ENCODE measurements around the gene ELAPOR1. TPM values are rescaled to one million over a fixed set of nuclear protein-coding genes. Genes with fewer than 3 reads are reported as not detected.

ELAPOR1 gene
- total and polyA plus RNA-seq, 2 of the 4 experiments (the other 2 are of a cell fraction), result 0.54 to 1.6 TPM

GRCh38 chr1:109111386-109112055 is 2.4 kb upstream of the ELAPOR1 start:
- H3K9me1 ChIP-seq (ENCODE audit: insufficient read depth, low read length), result no peaks in the 10 kb centered on the region
- H2BK15ac ChIP-seq (ENCODE audit: low read depth, low read length), result no peak overlapping the region
- no peaks in the 10 kb centered on the region for H4K20me1 ChIP-seq (ENCODE audit: insufficient read depth, low read length)
- no peak overlapping the region for H4K91ac ChIP-seq (ENCODE audit: insufficient read depth, low read depth, low read length)
- H3K14ac ChIP-seq (replicated peaks; ENCODE audit: low read depth, low read length), result no peak overlapping the region
- intact Hi-C loops (cut with micrococcal nuclease) (loop anchor here (1.0 to 5.0 kb wide), 4 partner anchors 103 to 287 kb away; partner anchors contain the start of gene CLCC1), dilution Hi-C loops (cut with HindIII; ENCODE audit: low sequenced_read_pairs, unreplicated experiment) (no loop called here), in situ Hi-C loops (cut with MboI; ENCODE audit: low sequenced_read_pairs) (no loop called here)
- H3K4ac ChIP-seq (ENCODE audit: low read depth, low read length), result no peak overlapping the region
- no peaks in the 10 kb centered on the region for H3K36me3 ChIP-seq (ENCODE audit: control insufficient read depth, insufficient read depth, low read length)
- CTCF ChIA-PET, result interaction anchor here (0.6 to 2.4 kb wide), 7 partner anchors 11 to 181 kb away, joined by 3 to 13 read pairs (median 3); partner anchors contain the start of gene TMEM167B
- H2AK9ac ChIP-seq (replicated peaks; ENCODE audit: low read depth, low read length, poor library complexity), result no peak overlapping the region
- H3K9me3 ChIP-seq (ENCODE audit: control insufficient read depth, insufficient read depth, low read length), result no peaks in the 10 kb centered on the region
- H3K56ac ChIP-seq (ENCODE audit: extremely low read depth, insufficient read depth, low read length), result no peak overlapping the region
- H2AFZ ChIP-seq (replicated peaks; ENCODE audit: low read length, poor library complexity), result no peak overlapping the region
- H4K5ac ChIP-seq (ENCODE audit: low read depth, low read length), result no peak overlapping the region
- TF ChIP-seq ELK1 (IDR thresholded peaks at IDR 0.05; ENCODE audit: borderline replicate concordance, low read depth, low read length) (no peak), CEBPB (IDR thresholded peaks at IDR 0.05; ENCODE audit: low read depth, low read length) (peak; percentile 58), RAD21 (IDR thresholded peaks at IDR 0.05; ENCODE audit: low read length) (no peak)
- H3K27ac ChIP-seq (ENCODE audit: insufficient read depth, low read length), result no peak overlapping the region
- H4K8ac ChIP-seq (ENCODE audit: low read depth in 2 of 2, low read length in 2 of 2), result no peak overlapping the region
- H3K79me1 ChIP-seq (ENCODE audit: low read depth in 1 of 2, low read length in 2 of 2), result no peaks in the 10 kb centered on the region
- 80% methylated on average over 1 of the region's 5 CpGs; no CpG with 5 or more reads in 1 of the 2 experiments for WGBS, 2 experiments (ENCODE audit: extremely low coverage in 2 of 2, insufficient read length in 1 of 2)
- no peak for ATAC-seq (ENCODE audit: low read depth)
- H3K4me3 ChIP-seq (ENCODE audit: insufficient read depth, low read depth, low read length), result no peak overlapping the region
- H3K4me1 ChIP-seq (ENCODE audit: control insufficient read depth, insufficient read depth, low read length), result peaks cover 2% of the 10 kb centered on the region; the same call in 1 of the 2 replicates
- no peak overlapping the region for H3K9ac ChIP-seq (ENCODE audit: low read depth, low read length)
- peaks cover 23% of the 10 kb centered on the region for H3K27me3 ChIP-seq (ENCODE audit: control insufficient read depth, insufficient read depth, low read length)
- POLR2A ChIA-PET (ENCODE audit: unreplicated experiment), result no interaction called here
- BruUV-seq (replicated peaks), result no TSS peak
- no peak overlapping the region for H3K4me2 ChIP-seq (ENCODE audit: low read depth, low read length)
- no peak for DNase-seq
- no peak overlapping the region for H3K23ac ChIP-seq (ENCODE audit: low read depth, low read length)
- H2BK120ac ChIP-seq (ENCODE audit: low read depth, low read length), result no peak overlapping the region
- H2BK20ac ChIP-seq (ENCODE audit: low read depth, low read length), result no peak overlapping the region
- no peak overlapping the region for H3K18ac ChIP-seq (ENCODE audit: low read depth, low read length)
- no peak overlapping the region for H2AK5ac ChIP-seq (ENCODE audit: low read depth, low read length)
- no peak overlapping the region for H2BK5ac ChIP-seq (ENCODE audit: low read depth, low read length, poor library complexity, severe bottlenecking)

Measured in IMR-90 (cell line).